ENCODE data around the gene SESN1.

SESN1 gene

DNA sequence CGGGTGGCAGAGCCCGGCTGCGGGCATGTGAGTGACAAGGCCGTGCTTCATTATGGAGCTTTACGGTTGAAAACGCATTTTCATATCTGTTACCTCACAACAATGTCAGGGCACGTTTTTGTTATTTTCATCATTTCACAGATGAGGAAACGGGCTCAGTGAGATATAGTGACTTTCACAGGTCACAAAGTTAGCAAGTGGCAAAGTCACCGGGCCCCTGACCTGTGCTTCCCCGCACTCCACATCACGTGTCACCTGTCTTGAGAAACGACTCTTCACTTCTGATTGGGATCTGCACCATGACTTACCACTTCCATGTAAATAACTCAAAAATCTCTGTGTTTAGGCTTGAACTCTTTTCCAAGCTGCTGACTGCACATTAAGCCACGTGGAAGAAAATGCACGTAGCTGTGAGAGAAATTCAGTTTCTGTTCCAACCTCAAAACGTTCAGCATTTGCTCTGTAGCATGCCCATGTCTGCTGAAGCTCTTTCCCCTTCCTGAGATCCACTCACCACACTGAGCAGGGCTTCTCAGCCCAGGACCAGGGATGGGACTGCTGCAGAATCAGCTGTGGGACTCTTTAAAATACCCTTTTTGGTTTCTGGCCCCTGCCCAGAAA lies 139.2 kb downstream of the SESN1 start:
- no peak for FAIRE-seq

DNA sequence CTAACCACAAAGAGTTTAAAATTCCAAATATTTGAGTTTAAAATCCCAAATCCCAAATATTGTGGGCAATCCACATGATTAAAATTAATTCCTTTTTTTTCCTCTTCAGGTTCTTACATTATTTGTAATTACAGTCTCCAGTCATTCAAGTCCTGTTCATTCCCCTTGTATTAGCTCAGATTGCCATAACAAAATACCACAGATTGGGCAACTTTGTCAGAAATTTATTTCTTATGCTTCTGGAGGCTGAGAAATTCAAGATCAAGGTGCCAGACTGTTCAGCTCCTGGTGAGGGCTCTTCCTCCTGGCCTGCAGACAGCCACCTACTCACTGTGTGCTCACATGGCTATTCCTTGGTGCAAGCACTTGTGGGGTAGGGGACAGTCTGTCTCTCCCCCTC lies 141.0 kb downstream of the SESN1 start:
- FAIRE-seq, result no peak

DNA sequence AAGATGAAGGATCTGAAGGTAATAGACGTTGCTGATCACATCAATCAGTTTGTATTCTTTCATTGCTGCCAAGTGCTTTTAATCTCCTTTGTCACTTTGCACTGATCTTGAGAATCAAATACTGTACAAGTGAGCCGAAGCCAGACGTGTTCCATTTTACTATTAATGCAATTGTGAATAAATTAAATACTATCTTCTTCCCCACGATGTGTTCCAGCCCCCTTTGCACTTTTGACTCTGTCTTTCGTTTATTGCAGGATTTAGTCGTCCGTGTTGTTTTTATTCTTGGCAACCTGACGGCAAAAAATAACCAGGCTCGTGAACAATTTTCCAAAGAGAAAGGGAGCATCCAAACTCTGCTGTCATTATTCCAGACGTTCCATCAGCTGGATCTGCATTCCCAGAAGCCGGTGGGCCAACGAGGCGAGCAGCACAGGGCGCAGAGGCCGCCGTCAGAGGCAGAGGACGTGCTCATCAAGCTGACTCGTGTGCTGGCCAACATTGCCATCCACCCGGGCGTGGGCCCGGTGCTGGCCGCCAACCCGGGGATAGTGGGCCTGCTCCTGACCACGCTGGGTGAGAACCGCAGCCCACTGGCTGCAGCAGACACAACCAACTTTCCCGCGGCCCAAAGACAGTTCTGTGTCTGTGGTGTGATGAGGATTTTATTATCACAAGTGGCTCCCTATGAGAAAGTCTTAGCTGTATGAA lies 141.7 kb downstream of the SESN1 start:
- FAIRE-seq, result no peak

GRCh38 chr6:108951351-108951953 lies 143.2 kb downstream of the SESN1 start:
- no peak for FAIRE-seq

DNA sequence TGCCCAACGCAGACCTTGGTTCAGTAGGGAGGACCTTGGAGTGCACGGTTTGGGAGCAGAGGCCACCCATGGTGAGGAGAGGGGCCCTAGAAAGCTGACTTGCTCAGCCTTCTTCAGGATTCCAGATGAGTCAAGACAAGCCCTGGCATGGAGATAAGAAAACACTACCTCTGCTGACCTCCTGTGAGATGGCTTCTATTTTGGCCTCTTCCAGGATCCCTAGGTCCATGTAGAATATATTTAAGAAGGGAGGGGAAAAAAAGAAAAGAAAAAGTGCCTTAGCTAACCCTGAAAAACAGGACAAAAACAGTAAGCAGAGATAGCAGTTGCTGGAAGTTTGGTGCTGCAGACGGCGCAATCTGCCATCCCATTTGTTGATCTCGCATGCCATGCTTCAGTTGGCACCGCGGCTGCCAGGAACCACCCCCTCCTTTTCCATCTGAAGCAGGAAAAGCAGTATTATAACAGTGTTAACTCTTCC lies 146.4 kb downstream of the SESN1 start:
- peak; percentile 70 for FAIRE-seq

GRCh38 chr6:108947114-108947854 lies 147.4 kb downstream of the SESN1 start:
- FAIRE-seq, result peak; percentile 100

DNA sequence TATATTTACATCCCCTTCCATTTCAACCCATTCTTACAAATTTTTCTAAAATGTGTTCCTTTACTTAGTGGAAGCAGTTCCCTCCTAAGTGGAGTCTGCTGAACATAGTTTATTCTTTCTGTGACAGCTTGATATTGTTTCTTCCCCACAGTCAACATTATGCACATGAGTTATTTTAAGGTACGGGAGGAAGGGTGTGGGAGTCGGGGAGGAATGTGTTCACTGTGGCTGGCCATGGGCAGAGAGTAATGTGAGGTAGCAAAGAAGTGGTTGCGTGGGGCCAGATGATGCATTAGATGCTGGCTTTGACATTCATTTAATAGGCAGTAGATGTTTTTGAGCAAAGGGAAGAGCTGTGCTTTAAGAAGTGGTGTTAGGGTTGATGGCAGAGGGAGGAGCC lies 148.0 kb downstream of the SESN1 start:
- FAIRE-seq, result no peak

GRCh38 chr6:108945681-108946159 lies 148.9 kb downstream of the SESN1 start:
- no peak for FAIRE-seq

GRCh38 chr6:108944707-108945680 lies 149.7 kb downstream of the SESN1 start:
- no peak for FAIRE-seq

DNA sequence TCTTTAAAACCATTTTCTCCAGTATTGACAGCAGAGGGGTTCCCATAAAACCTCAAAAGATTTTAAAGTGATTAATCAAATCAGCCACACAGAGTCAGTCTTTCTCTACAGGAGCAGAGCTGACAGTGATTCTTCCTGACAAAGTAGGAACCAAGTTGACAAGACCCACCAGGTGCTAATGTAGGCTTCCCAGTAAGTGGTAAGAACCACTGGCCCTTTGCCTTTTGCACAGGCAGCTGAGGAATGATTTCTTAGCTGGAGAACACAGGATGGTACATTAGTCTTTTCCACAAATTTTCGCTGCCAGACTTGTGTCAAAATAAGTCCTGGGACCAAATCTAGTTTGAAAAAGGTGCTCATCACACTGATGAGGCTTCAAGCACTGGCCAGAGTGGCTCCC lies 150.6 kb downstream of the SESN1 start:
- no peak for FAIRE-seq

DNA sequence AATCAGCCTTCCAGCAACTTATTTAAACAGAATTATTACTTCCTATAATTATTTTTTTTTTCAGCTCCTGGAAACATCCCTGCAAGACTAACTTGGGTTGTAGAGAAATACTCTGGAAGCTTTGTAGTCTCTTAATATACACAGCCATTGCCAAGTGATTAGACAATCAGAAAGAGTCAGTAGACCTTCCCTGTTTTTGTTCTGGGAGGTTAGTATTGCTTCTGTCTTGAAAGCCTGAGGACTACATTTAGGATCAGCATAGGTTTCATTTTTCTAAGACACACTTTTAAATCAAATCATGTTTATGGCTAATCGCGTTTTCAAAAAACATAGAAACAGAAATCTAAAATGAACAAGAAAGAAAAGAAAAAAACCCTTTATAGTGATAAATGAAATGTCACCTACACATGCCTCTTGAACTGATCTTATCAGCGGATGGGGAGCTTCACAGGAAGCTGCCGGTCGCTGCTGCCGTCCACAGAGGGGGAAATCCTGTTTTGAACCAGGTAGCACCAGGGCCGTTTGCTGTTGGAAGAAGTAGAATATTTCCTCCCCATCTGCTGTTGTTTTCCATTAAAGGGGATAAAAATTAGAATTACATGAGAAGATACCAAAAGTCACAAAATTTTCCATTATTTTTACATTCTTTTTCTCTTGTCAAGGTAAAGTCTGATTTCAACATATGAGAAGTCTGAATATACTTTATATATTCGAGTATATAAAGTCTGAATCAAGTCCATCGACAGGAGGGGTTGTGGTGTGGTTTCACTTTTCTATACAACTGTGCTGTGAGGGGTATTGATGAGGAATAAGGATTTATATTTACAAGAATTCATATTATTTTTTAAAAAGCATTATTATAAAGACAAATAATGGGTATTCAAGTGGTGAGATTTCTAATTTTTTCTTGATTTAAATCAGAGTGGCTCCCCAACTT lies 151.8 kb downstream of the SESN1 start:
- FAIRE-seq, result peak; percentile 80

DNA sequence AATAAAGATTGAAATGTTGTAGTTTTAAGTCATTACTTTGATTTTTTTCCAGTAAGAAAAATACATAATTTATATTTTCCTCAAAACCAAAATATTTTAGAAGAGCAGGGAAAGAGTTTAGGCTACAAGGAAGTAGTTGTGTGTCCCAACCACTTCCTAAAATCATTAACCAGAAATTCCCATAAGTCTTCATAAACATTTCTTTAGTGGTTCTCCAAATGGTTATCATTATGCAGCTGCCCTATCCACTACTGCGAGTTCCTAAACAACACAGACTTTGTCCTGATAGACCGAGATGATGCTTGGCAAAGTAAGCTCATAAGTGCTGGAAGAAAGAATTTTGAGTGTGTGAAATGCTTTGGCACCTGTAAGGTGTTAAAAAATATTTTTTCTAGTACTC lies 152.8 kb downstream of the SESN1 start:
- FAIRE-seq, result no peak

DNA sequence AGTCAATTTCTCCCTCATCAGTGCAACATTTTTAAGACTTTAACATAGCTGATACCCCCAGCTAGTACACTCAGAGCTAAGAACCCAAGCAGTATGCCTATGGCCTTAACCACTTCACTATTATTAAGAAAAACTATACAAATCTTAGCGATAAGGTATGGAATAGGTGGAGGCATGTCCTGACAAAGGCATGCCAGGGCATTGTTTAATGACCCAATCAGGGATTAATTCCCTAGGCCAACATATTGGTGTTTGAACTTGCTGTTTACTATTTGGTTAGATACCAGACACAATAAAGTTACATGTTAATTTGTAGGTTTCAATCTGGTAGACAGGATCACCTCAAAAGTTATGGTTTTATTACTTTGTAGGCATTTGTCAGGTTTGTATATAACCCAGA lies 153.4 kb downstream of the SESN1 start:
- no peak for FAIRE-seq

- FAIRE-seq, result no peak
Measured at GRCh38 chr6:108940741-108941140, 153.9 kb downstream of the SESN1 start.

GRCh38 chr6:108937170-108937569 lies 157.5 kb downstream of the SESN1 start:
- no peak for FAIRE-seq

Measured in islet of Langerhans (tissue), 1 donor.